ENCODE measurements around the gene KRT86.
A peak's percentile ranks its signal among the peaks of the same experiment; 100 is the strongest.
"Not testable (repeated sequence)": the region's sequence is repeated elsewhere in the genome, so short reads cannot be mapped to it uniquely, and the experiment has no call there.

Gene KRT86

DNA sequence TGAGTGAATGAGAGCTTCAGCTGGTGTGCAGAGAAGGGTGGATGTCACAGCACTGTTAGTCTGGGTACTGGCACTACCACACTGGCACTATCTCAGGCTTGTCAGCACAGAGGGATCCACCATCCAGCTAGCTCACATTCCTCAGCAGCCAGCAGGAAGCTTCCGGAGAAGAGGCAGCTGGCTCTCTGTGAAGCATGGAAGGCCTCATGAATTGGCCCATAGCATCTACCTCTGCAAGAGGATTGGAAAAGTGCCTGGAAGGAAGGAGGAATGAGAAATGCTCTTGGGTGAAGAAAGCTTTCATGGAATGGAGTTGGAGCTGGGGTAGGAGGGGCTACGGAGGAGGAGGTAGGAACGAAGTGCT is 36.8 kb downstream of the KRT86 start:
- Mint-ChIP-seq H3K4me3 (no peak overlapping the region), H3K9me3 (no peaks in the 10 kb centered on the region)

DNA sequence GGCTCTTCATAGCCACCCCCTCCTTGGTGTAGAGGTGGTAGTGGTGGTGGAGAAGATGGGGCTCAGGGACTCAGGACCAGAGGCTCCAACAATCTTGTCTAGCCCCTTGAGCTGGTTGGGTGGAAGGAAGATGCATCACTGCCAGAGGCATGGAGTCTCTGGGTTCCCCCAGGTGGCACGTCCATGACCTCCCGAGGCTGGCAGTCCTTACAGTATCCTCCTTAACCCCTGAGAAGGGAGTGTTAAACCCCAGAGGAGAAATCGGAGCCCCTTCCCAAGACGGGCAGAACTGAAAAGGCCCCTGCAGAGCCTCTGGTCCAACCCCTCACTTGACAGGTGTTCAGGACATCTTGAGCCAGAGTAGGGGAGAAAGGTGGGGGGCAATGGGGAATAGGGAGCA is 37.6 kb downstream of the KRT86 start:
- H3K4me3 Mint-ChIP-seq: no peak overlapping the region
- H3K9me3 Mint-ChIP-seq: no peaks in the 10 kb centered on the region
- no peaks in the 10 kb centered on the region for H3K36me3 Mint-ChIP-seq (ENCODE audit: low read depth)

More for the DNA sequence above, 36.8 kb downstream of the KRT86 start:
- peaks cover 24% of the 10 kb centered on the region for H3K4me1 Mint-ChIP-seq
- H3K36me3 Mint-ChIP-seq (ENCODE audit: low read depth): no peaks in the 10 kb centered on the region
- TF ChIP-seq CTCF (IDR thresholded peaks at IDR 0.05; ENCODE audit: unreplicated experiment in 3 of 3): no peak
- no peak overlapping the region for H3K27ac Mint-ChIP-seq
- peaks cover 64% of the 10 kb centered on the region for H3K27me3 Mint-ChIP-seq (ENCODE audit: low read depth)

DNA sequence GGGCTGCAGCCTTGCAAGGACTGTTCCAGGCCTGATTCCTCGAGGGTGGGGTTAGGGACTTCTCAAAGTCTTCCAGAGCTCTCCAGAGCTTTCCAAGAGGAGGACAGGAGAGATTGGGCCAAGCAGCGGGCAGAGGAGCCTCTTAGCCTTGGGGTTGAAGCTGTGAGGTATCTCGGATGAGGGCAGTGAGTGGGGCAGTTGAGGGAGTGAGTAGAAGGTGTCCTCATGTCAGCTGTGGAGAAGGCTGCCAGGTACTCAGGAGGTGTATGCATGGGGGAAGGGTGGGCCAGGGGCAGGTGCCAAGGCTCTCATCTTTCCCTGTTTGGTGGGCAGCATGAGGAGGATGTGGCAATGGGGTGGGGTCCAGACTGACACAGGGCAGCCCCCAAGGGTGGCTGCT is 39.0 kb downstream of the KRT86 start:
- H3K27me3 Mint-ChIP-seq (ENCODE audit: low read depth): peaks cover 51% of the 10 kb centered on the region
- no peak for TF ChIP-seq CTCF (IDR thresholded peaks at IDR 0.05; ENCODE audit: unreplicated experiment in 3 of 3)
- H3K9me3 Mint-ChIP-seq: no peaks in the 10 kb centered on the region
- no peaks in the 10 kb centered on the region for H3K36me3 Mint-ChIP-seq (ENCODE audit: low read depth)
- no peak overlapping the region for H3K27ac Mint-ChIP-seq
- H3K4me1 Mint-ChIP-seq: peaks cover 23% of the 10 kb centered on the region
- H3K4me3 Mint-ChIP-seq: no peak overlapping the region

More for the DNA sequence above, 37.6 kb downstream of the KRT86 start:
- Mint-ChIP-seq H3K27ac (no peak overlapping the region), H3K4me1 (peaks cover 24% of the 10 kb centered on the region), H3K27me3 (ENCODE audit: low read depth) (peaks cover 61% of the 10 kb centered on the region)
- no peak for TF ChIP-seq CTCF (IDR thresholded peaks at IDR 0.05; ENCODE audit: unreplicated experiment in 3 of 3)

GRCh38 chr12:52313926-52314325 is 39.5 kb downstream of the KRT86 start:
- no peak for TF ChIP-seq CTCF (IDR thresholded peaks at IDR 0.05; ENCODE audit: unreplicated experiment in 3 of 3)
- H3K4me1 Mint-ChIP-seq: peaks cover 19% of the 10 kb centered on the region
- H3K27ac Mint-ChIP-seq: no peak overlapping the region
- peaks cover 49% of the 10 kb centered on the region for H3K27me3 Mint-ChIP-seq (ENCODE audit: low read depth)
- no peaks in the 10 kb centered on the region for H3K9me3 Mint-ChIP-seq
- no peak overlapping the region for H3K4me3 Mint-ChIP-seq
- no peaks in the 10 kb centered on the region for H3K36me3 Mint-ChIP-seq (ENCODE audit: low read depth)

DNA sequence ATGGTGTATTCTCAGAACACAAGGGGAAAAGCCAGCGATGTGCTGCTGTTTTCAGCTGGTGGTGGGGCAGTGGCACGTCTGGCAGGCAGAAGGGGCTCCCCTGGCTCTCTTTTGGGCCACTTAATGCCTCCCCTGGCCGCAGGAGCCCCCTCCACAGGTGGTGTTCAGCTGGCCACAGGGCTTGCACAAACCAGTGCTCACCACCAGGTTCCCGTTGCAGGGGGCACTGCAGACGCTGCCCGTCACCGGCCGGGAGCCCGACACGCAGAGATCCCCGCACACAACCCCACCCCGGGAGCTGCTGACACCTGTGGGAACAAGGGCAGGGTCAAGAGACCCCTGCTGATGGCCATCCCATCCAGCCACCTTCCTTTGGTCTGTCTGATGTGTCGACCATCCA is 40.1 kb downstream of the KRT86 start:
- H3K27ac Mint-ChIP-seq: no peak overlapping the region
- no peaks in the 10 kb centered on the region for H3K9me3 Mint-ChIP-seq
- peaks cover 48% of the 10 kb centered on the region for H3K27me3 Mint-ChIP-seq (ENCODE audit: low read depth)
- H3K4me1 Mint-ChIP-seq: peaks cover 13% of the 10 kb centered on the region
- H3K36me3 Mint-ChIP-seq (ENCODE audit: low read depth): no peaks in the 10 kb centered on the region
- TF ChIP-seq CTCF (IDR thresholded peaks at IDR 0.05; ENCODE audit: unreplicated experiment in 3 of 3): no peak
- H3K4me3 Mint-ChIP-seq: no peak overlapping the region

- peaks cover 48% of the 10 kb centered on the region for H3K27me3 Mint-ChIP-seq (ENCODE audit: low read depth)
- not testable (repeated sequence) for H3K36me3 Mint-ChIP-seq (ENCODE audit: low read depth); H3K4me3 Mint-ChIP-seq; H3K9me3 Mint-ChIP-seq; H3K27ac Mint-ChIP-seq; H3K4me1 Mint-ChIP-seq
- peak in 2 of 3 experiments; percentile 15 to 23 for TF ChIP-seq CTCF (IDR thresholded peaks at IDR 0.05; ENCODE audit: unreplicated experiment in 3 of 3)
Observed at GRCh38 chr12:52315721-52316120, 41.3 kb downstream of the KRT86 start.
